Measurements from ENCODE around the gene IPP. TPM values are rescaled to one million over a fixed set of nuclear protein-coding genes. Genes with fewer than 3 reads are reported as not detected.

The IPP gene
- total RNA-seq = 8.3 and 10.5 TPM in 2 replicates

DNA sequence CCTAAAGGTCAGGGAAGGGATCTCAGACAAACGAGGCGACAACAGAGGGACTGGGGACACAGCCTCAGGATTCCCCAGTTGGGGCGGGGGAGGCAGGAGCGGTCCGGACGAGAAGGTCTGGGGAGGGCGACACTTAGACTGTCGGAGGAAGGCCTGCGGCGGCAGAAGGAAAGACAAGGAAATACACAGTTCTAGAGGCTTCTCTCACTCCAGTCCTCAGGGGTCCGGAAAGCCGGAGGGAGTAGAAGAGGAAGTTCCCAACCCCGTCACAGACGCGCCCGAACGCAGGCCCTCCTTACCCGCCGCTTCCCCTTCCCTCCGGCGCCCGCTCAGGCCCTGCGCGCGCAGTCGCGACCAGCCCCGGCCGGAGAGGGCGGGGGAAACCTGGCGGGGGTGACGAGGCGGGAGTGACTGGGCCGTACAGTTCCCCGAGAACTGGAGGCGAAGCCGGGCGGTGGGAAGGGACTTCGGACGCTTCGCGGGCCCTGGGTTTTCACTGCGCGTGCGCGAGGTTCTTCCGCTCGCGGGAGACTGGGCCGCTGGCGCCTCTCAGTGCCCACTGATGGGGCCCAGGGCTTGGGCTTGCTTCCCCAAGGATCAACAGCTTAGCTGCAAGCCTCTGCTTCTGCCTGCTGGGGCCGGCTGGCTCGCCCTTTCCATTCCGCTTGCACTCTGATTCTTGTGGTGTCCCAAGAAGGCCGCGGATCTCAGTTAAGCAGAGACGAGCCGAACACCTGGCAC lies at the start of gene IPP:
Gene IPP (minus strand): TSS at position 356 of the 741 bp plus-strand sequence. CDS start 4,242 bp downstream, outside the sequence.

GRCh38 chr1:45687754-45688740 lies 62.4 kb downstream of the IPP start, which contains the start of gene TMEM69:
TMEM69 (plus strand) TSS chr1:45688181; CDS start chr1:45691069, 2,888 bp downstream.

DNA sequence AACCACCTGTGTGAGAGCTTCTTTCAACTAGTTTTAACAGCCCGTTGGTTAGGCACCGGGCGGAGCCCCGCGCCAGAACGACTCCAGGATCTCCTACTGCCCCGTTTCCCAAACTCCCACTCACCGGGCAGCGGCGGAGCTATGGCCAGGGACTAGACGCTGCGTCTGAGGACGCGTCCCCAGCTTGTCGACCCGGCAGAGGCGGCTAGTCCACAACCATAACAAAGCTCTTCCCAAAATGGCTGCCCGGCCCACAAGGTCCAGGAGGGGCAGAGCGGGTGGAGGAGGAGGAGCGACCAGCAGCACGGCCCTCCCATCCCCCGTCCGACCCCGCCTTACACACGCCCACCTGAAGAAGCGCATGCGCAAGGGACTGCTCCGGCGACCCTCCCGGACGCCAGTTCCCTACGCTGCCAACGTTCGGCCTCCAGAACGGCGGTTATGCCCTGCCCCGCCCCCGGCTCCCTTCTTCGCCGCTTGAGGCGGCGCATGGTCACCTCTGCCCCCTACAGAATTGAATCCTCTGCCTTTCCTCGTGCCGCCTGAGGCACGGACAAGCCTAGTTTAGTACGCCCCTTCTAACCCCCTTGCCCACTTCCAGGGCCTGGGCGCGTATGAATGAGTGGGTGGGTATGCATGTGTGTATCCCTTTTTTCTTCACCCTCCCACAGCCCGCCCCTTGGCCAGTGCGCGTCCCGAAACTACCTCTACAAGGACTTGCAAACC lies 64.0 kb downstream of the IPP start, which contains the start of gene GPBP1L1:
Gene GPBP1L1 (minus strand): TSS at position 246 of the 726 bp plus-strand sequence. CDS start 27,446 bp downstream, outside the sequence.

Other genes with a start within 250 kb of the IPP start
- gene PRDX1, start 228.8 kb downstream of the IPP start, total RNA-seq = 353 and 414 TPM in 2 replicates
- gene AKR1A1, start 199.8 kb downstream of the IPP start, total RNA-seq = 101 and 107 TPM in 2 replicates
- 30.9 and 37.8 TPM in 2 replicates for gene NASP, start 166.6 kb downstream of the IPP start, total RNA-seq
- 0.10 and 1.00 TPM in 2 replicates for gene CCDC17, start 126.6 kb downstream of the IPP start, total RNA-seq
- gene GPBP1L1, start 64.1 kb downstream of the IPP start, total RNA-seq = 37.9 and 44.9 TPM in 2 replicates
- gene TMEM69, start 62.5 kb downstream of the IPP start, total RNA-seq = 18.8 and 30.7 TPM in 2 replicates
- 10.3 and 11.1 TPM in 2 replicates for gene MAST2, start 53.0 kb upstream of the IPP start, total RNA-seq

Measured in cardiac ventricle fibroblast (primary cell).